ENCODE data around the gene ZNF133. TPM values are rescaled to one million over a fixed set of nuclear protein-coding genes. Genes with fewer than 3 reads are reported as not detected.

ZNF133 gene
- total and polyA plus RNA-seq, 2 of the 13 experiments (the other 11 are each of a cell fraction or from before 2014, with no cell fraction given) = 23.5 to 26.7 TPM

DNA sequence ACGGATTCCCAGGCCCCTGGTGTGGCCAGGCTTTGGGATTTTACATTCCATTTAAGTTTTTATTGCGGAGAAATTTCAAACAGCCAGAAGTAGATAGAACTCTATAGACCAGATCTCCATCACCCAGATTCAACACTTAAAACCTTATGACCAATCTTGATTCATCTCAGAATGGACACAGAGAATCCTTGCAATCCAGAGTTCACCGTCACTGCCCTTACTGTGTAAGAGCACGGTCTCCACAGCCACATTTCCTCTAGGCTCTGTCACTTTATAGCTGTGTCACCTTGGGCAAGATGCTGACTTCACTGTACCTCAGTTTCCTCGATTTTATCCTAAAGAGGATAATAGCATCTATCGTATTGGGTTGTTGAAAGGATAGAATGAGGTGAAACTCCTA, 979 bp downstream of the ZNF133 start (continued):
- TF ChIP-seq USF2 (IDR thresholded peaks at IDR 0.05; ENCODE audit: low read depth, low read length) (no peak), USF2 (CRISPR knock-in tag; IDR thresholded peaks at IDR 0.05; ENCODE audit: borderline replicate concordance) (peak; percentile 24; the same call in 1 of the 2 replicates), HMG20B (CRISPR knock-in tag; conservative IDR thresholded peaks at IDR 0.05) (no peak), NFE2L1 (CRISPR knock-in tag; IDR thresholded peaks at IDR 0.05; ENCODE audit: borderline replicate concordance) (no peak), RBAK (CRISPR knock-in tag; IDR thresholded peaks at IDR 0.05) (no peak), HNF4A (CRISPR knock-in tag; IDR thresholded peaks at IDR 0.05) (0 out of 2 replicates have a peak, but pooled peaks have one; percentile 1), HMGA1 (CRISPR knock-in tag; conservative IDR thresholded peaks at IDR 0.05) (no peak), ZNF567 (CRISPR knock-in tag; IDR thresholded peaks at IDR 0.05; ENCODE audit: borderline replicate concordance) (0 out of 2 replicates have a peak, but pooled peaks have one; percentile 48), ZNF704 (CRISPR knock-in tag; IDR thresholded peaks at IDR 0.05; ENCODE audit: borderline replicate concordance) (no peak), LBX2 (CRISPR knock-in tag; IDR thresholded peaks at IDR 0.05; ENCODE audit: borderline replicate concordance) (no peak), SAP130 (CRISPR knock-in tag; IDR thresholded peaks at IDR 0.05; ENCODE audit: low read depth) (no peak), ZNF547 (CRISPR knock-in tag; IDR thresholded peaks at IDR 0.05) (no peak), HNF4G (IDR thresholded peaks at IDR 0.05; ENCODE audit: borderline replicate concordance, low read depth, low read length) (no peak), HNF4G (CRISPR knock-in tag; IDR thresholded peaks at IDR 0.05; ENCODE audit: borderline replicate concordance, low read depth) (no peak), ZNF598 (CRISPR knock-in tag; IDR thresholded peaks at IDR 0.05; ENCODE audit: borderline replicate concordance) (no peak), ZNF816 (CRISPR knock-in tag; IDR thresholded peaks at IDR 0.05; ENCODE audit: borderline replicate concordance) (no peak), ARID5B (CRISPR knock-in tag; IDR thresholded peaks at IDR 0.05) (peak; percentile 12; the same call in 1 of the 2 replicates), SNAI1 (CRISPR knock-in tag; IDR thresholded peaks at IDR 0.05; ENCODE audit: borderline replicate concordance) (no peak), ZNF414 (CRISPR knock-in tag; IDR thresholded peaks at IDR 0.05) (no peak)
- TF ChIP-seq, protein P1, sequence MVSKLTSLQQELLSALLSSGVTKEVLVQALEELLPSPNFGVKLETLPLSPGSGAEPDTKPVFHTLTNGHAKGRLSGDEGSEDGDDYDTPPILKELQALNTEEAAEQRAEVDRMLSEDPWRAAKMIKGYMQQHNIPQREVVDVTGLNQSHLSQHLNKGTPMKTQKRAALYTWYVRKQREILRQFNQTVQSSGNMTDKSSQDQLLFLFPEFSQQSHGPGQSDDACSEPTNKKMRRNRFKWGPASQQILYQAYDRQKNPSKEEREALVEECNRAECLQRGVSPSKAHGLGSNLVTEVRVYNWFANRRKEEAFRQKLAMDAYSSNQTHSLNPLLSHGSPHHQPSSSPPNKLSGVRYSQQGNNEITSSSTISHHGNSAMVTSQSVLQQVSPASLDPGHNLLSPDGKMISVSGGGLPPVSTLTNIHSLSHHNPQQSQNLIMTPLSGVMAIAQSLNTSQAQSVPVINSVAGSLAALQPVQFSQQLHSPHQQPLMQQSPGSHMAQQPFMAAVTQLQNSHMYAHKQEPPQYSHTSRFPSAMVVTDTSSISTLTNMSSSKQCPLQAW (CRISPR knock-in tag; IDR thresholded peaks at IDR 0.05) = peak; percentile 6; the same call in 1 of the 2 replicates
